ENCODE data around the gene CD68. TPM values are rescaled to one million over a fixed set of nuclear protein-coding genes. Genes with fewer than 3 reads are reported as not detected.
A peak's percentile ranks its signal among the peaks of the same experiment; 100 is the strongest.

The CD68 gene
- total RNA-seq, 1 donor from 2014 or later = 26.6 TPM

- peak; percentile 63 for ATAC-seq
- intact Hi-C loops (cut with micrococcal nuclease) = no loop called here
- peak; percentile 91 for DNase-seq
Measured at GRCh38 chr17:7557775-7558543, 21.5 kb upstream of the CD68 start.

- ATAC-seq (peak; percentile 21), DNase-seq (peak; percentile 73)
- intact Hi-C loops (cut with micrococcal nuclease) = no loop called here
Measured at GRCh38 chr17:7558544-7559319, 20.7 kb upstream of the CD68 start, which contains the start of gene TNFSF13. TSS of gene TNFSF13 (plus strand) at chr17:7558750. CDS start at chr17:7559040, 290 bp downstream.

GRCh38 chr17:7559320-7560171, 19.9 kb upstream of the CD68 start:
- ATAC-seq = no peak
- DNase-seq = no peak
- intact Hi-C loops (cut with micrococcal nuclease) = no loop called here

- peak; percentile 39 for ATAC-seq
- peak; percentile 74 for DNase-seq
- intact Hi-C loops (cut with micrococcal nuclease) = no loop called here
Measured at GRCh38 chr17:7560172-7561027, 19.0 kb upstream of the CD68 start.

GRCh38 chr17:7561028-7561575, 18.3 kb upstream of the CD68 start:
- peak; percentile 93 for DNase-seq
- ATAC-seq = peak; percentile 75
- intact Hi-C loops (cut with micrococcal nuclease) = no loop called here

- peak; percentile 96 for DNase-seq
- intact Hi-C loops (cut with micrococcal nuclease) = no loop called here
- ATAC-seq = peak; percentile 86
Measured at GRCh38 chr17:7561589-7562207, 17.7 kb upstream of the CD68 start, which contains the start of gene SENP3. TSS of gene SENP3 (plus strand) at chr17:7561919. CDS start at chr17:7563077, 1,158 bp downstream.

GRCh38 chr17:7562208-7562605, 17.2 kb upstream of the CD68 start:
- DNase-seq (no peak), ATAC-seq (no peak)
- intact Hi-C loops (cut with micrococcal nuclease) = no loop called here

DNA sequence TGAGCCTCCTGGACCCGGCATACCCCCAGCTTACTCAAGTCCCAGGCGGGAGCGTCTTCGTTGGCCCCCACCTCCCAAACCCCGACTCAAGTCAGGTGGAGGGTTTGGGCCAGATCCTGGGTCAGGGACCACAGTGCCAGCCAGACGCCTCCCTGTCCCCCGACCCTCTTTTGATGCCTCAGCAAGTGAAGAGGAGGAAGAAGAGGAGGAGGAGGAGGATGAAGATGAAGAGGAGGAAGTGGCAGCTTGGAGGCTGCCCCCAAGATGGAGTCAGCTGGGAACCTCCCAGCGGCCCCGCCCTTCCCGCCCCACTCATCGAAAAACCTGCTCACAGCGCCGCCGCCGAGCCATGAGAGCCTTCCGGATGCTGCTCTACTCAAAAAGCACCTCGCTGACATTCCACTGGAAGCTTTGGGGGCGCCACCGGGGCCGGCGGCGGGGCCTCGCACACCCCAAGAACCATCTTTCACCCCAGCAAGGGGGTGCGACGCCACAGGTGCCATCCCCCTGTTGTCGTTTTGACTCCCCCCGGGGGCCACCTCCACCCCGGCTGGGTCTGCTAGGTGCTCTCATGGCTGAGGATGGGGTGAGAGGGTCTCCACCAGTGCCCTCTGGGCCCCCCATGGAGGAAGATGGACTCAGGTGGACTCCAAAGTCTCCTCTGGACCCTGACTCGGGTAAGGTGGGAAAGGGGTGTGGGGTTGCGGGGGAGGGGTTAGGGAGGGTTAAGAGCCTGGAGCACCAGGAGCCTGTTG, 16.1 kb upstream of the CD68 start:
- DNase-seq = no peak
- ATAC-seq = no peak
- intact Hi-C loops (cut with micrococcal nuclease) = no loop called here

GRCh38 chr17:7569571-7569970, 9.9 kb upstream of the CD68 start:
- ATAC-seq = no peak
- intact Hi-C loops (cut with micrococcal nuclease) = no loop called here
- DNase-seq = no peak

GRCh38 chr17:7570351-7570750, 9.1 kb upstream of the CD68 start:
- no peak for DNase-seq
- intact Hi-C loops (cut with micrococcal nuclease) = no loop called here
- ATAC-seq = no peak

- intact Hi-C loops (cut with micrococcal nuclease) = no loop called here
- DNase-seq (no peak), ATAC-seq (no peak)
Measured at GRCh38 chr17:7572338-7572587, 7.2 kb upstream of the CD68 start.

- peak; percentile 93 for ATAC-seq
- peak; percentile 99 for DNase-seq
- intact Hi-C loops (cut with micrococcal nuclease) = no loop called here
Measured at GRCh38 chr17:7572588-7573323, 6.7 kb upstream of the CD68 start.

DNA sequence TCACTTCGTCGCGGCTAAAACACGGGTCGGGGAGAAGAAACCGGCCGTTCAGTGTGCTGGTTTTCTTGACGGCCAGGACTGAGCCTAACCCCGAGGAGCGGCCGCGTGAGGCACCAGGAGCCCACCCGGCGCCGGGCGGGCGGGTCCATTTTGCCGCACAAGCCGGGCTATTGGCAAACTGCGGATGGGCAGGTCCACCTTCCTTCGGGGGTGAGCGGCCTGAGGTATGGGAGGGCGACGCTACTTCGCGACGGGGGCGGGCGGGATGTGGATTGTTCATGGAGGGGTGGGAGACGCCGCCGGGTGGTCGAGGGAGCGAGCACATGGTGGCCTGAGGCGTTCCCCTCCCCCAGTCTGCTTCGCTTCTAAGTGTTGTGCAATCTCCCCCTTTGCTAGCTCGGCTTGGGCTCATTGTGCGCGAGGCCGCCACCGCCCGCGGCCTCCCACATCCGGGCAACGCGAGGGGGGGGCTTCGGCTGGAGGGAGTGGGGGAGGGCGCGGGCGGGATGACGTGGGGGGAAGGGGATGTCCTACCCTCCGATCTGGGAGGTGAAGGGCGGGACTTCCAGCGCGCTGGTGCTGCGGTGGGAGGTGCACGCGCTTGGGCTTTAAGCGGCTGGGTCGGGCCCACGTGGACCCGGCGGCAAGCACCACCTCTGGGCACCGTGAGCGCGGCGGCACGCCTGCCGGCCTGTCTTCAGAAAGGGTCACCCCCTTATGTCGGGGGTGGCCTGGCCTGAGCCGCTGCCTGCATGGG, 5.9 kb upstream of the CD68 start:
- ATAC-seq = peak; percentile 75
- intact Hi-C loops (cut with micrococcal nuclease) = no loop called here
- peak; percentile 92 for DNase-seq

GRCh38 chr17:7574176-7574953, 5.1 kb upstream of the CD68 start:
- DNase-seq = no peak
- intact Hi-C loops (cut with micrococcal nuclease) = no loop called here
- no peak for ATAC-seq

DNA sequence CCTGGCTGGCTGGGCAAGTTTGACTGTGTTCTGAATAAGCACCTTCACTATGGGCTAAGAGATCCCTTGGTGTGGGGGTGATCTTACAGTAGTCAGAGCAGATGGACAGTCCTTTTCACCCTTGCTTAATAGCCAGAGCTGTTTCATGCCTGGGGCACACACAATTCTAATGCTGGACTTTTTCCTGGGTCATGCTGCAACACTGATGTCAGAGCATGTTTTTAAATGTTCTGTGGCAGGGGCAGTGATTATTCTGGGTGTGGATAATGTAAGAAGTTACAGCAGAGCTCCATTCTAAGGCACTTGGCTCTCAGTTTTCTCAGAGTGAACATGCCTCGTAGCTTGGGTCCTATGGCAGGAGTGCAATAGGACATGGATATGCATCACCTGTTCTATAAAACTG, 4.0 kb upstream of the CD68 start:
- DNase-seq (no peak), ATAC-seq (no peak)
- intact Hi-C loops (cut with micrococcal nuclease) = no loop called here
